Mesenchymal stem cell (in vitro differentiated cells and primary cell): ENCODE results near the gene ARHGAP12.

Experiments used
- DNase-seq: peaks from one replicate; pipeline ENCODE4 v3.0.0-alpha.2; 2013
- H2AFZ ChIP-seq: one replicate; pipeline ENCODE4 v1.6.1; 2013; ENCODE audit warnings: low read depth, mild to moderate bottlenecking, control low read depth, inconsistent platforms, low read length, moderate library complexity
- H2AK5ac ChIP-seq: 2 replicates; pipeline ENCODE4 v1.6.1; 2013; ENCODE audit warnings: low read length, moderate library complexity, mild to moderate bottlenecking, inconsistent platforms; ENCODE audit not compliant: severe bottlenecking
- H2BK120ac ChIP-seq: one replicate; pipeline ENCODE4 v1.6.1; 2013; ENCODE audit warnings: low read depth, mild to moderate bottlenecking, inconsistent platforms, low read length, moderate library complexity
- H2BK12ac ChIP-seq, 2 experiments: one replicate each; pipeline ENCODE4 v1.6.1; 2013; ENCODE audit warnings: inconsistent platforms in 2 of 2, low read length in 2 of 2, mild to moderate bottlenecking in 2 of 2, moderate library complexity in 2 of 2, control low read depth in 1 of 2
- H2BK15ac ChIP-seq: one replicate; pipeline ENCODE4 v1.6.1; 2013; ENCODE audit warnings: mild to moderate bottlenecking, low read depth, inconsistent platforms; ENCODE audit not compliant: poor library complexity, severe bottlenecking
- H2BK5ac ChIP-seq: 2 replicates; pipeline ENCODE4 v1.6.1; 2013; ENCODE audit warnings: low read depth, mild to moderate bottlenecking, low read length, control low read depth, inconsistent platforms; ENCODE audit not compliant: poor library complexity, severe bottlenecking
- H3K14ac ChIP-seq, 2 experiments: one replicate each; pipeline ENCODE4 v1.6.1; 2013; ENCODE audit warnings: inconsistent platforms in 2 of 2, low read length in 2 of 2, control low read depth in 1 of 2, mild to moderate bottlenecking in 1 of 2, moderate library complexity in 1 of 2
- H3K18ac ChIP-seq, 2 experiments: one replicate each; pipeline ENCODE4 v1.6.1; 2013; ENCODE audit warnings: inconsistent platforms in 2 of 2, low read length in 2 of 2, control low read depth in 1 of 2, low read depth in 1 of 2, mild to moderate bottlenecking in 1 of 2
- H3K23ac ChIP-seq, 2 experiments: one replicate each; pipeline ENCODE4 v1.6.1; 2013; ENCODE audit warnings: inconsistent platforms in 2 of 2, low read length in 2 of 2, mild to moderate bottlenecking in 2 of 2, moderate library complexity in 2 of 2, control low read depth in 1 of 2
- H3K27ac ChIP-seq: 2 replicates; pipeline ENCODE4 v1.5.1; 2013; ENCODE audit warnings: mild to moderate bottlenecking, moderate library complexity, low read length, control low read depth, inconsistent platforms; ENCODE audit not compliant: poor library complexity, severe bottlenecking
- H3K27me3 ChIP-seq, 2 experiments: 2 replicates each; pipeline versions ENCODE4 v1.6.1 to v1.7.0; 2013; ENCODE audit warnings: low read length in 2 of 2, mild to moderate bottlenecking in 2 of 2, moderate library complexity in 2 of 2, control low read depth in 1 of 2, inconsistent platforms in 1 of 2; ENCODE audit not compliant: control insufficient read depth in 1 of 2, insufficient read depth in 1 of 2
- H3K36me3 ChIP-seq, 2 experiments: 2 replicates each; pipeline versions ENCODE4 v1.6.1 to v1.7.0; 2013; ENCODE audit warnings: low read length in 2 of 2, control low read depth in 1 of 2, inconsistent platforms in 1 of 2, low read depth in 1 of 2, mild to moderate bottlenecking in 1 of 2; ENCODE audit not compliant: insufficient read depth in 2 of 2, control insufficient read depth in 1 of 2
- H3K4ac ChIP-seq, 2 experiments: one replicate each; pipeline ENCODE4 v1.6.1; 2013; ENCODE audit warnings: inconsistent platforms in 2 of 2, low read length in 2 of 2, mild to moderate bottlenecking in 2 of 2, moderate library complexity in 2 of 2, control low read depth in 1 of 2, low read depth in 1 of 2
- H3K4me1 ChIP-seq: 2 replicates; pipeline ENCODE4 v1.6.1; 2013; ENCODE audit warnings: low read depth, low read length, control low read depth; ENCODE audit not compliant: control insufficient read depth, insufficient read depth
- H3K4me2 ChIP-seq: 2 replicates; pipeline ENCODE4 v1.6.1; 2013; ENCODE audit warnings: low read length, mild to moderate bottlenecking, inconsistent platforms; ENCODE audit not compliant: poor library complexity, severe bottlenecking
- H3K4me3 ChIP-seq, 2 experiments: 2 replicates each; pipeline versions ENCODE4 v1.5.1 to v1.7.0; 2013; ENCODE audit warnings: low read length in 2 of 2, mild to moderate bottlenecking in 2 of 2, control low read depth in 1 of 2, low read depth in 1 of 2; ENCODE audit not compliant: insufficient read depth in 1 of 2
- H3K79me1 ChIP-seq: replicated peaks from 2 replicates; pipeline ENCODE4 v1.6.1; 2013; ENCODE audit warnings: mild to moderate bottlenecking, control low read depth, low read length, inconsistent platforms; ENCODE audit not compliant: poor library complexity, severe bottlenecking
- H3K9ac ChIP-seq: 2 replicates; pipeline ENCODE4 v1.7.0; 2013; ENCODE audit warnings: mild to moderate bottlenecking, low read length, moderate library complexity
- H3K9me3 ChIP-seq: 2 replicates; pipeline ENCODE4 v1.7.0; 2013; ENCODE audit warnings: mild to moderate bottlenecking, low read length; ENCODE audit not compliant: control insufficient read depth
- H4K8ac ChIP-seq: one replicate; pipeline ENCODE4 v1.6.1; 2013; ENCODE audit warnings: inconsistent platforms, mild to moderate bottlenecking, low read length, moderate library complexity
- H4K91ac ChIP-seq: one replicate; pipeline ENCODE4 v1.6.1; 2013; ENCODE audit warnings: mild to moderate bottlenecking, low read length, inconsistent platforms
- WGBS: methylation state at CpG from one replicate; pipeline ENCODE4 v1.1.7; 2013; ENCODE audit warnings: mixed read lengths; 5-methylcytosine and 5-hydroxymethylcytosine counted together

Gene ARHGAP12

GRCh38 chr10:31888442-31888841 is 40.2 kb downstream of the ARHGAP12 start:
- Histone ChIP-seq H3K79me1 (peaks cover 15% of the 10 kb centered on the region), H3K36me3 (peaks cover 0 to 9% of the 10 kb centered on the region in 2 experiments), H2BK5ac (no peak overlapping the region), H3K4ac (no peak overlapping the region), H3K4me2 (no peak overlapping the region), H3K9ac (no peak overlapping the region), H2BK15ac (no peak overlapping the region), H4K91ac (no peak overlapping the region), H3K4me3 (no peak overlapping the region), H3K27ac (no peak overlapping the region), H3K23ac (no peak overlapping the region), H2BK12ac (no peak overlapping the region), H4K8ac (no peak overlapping the region), H2AFZ (no peak overlapping the region), H2BK120ac (no peak overlapping the region), H2AK5ac (no peak overlapping the region), H3K4me1 (peaks cover 5% of the 10 kb centered on the region), H3K27me3 (no peaks in the 10 kb centered on the region), H3K9me3 (no peaks in the 10 kb centered on the region), H3K18ac (no peak overlapping the region), H3K14ac (no peak overlapping the region)
- no peak for DNase-seq
- WGBS = no CpG with 5 or more reads among the region's 1 CpG

GRCh38 chr10:31887850-31888249 is 40.8 kb downstream of the ARHGAP12 start:
- H3K4me1 ChIP-seq = peaks cover 5% of the 10 kb centered on the region
- no peak overlapping the region for H3K4ac ChIP-seq
- no peak overlapping the region for H2AK5ac ChIP-seq
- peaks cover 0 to 9% of the 10 kb centered on the region in 2 experiments for H3K36me3 ChIP-seq
- no peak overlapping the region for H3K23ac ChIP-seq
- no peak overlapping the region for H3K18ac ChIP-seq
- no peak for DNase-seq
- no peak overlapping the region for H2BK120ac ChIP-seq
- no peak overlapping the region for H3K4me3 ChIP-seq
- peaks cover 15% of the 10 kb centered on the region for H3K79me1 ChIP-seq
- no peaks in the 10 kb centered on the region for H3K9me3 ChIP-seq
- H3K9ac ChIP-seq = no peak overlapping the region
- no peak overlapping the region for H4K91ac ChIP-seq
- 95% methylated on average over 5 of the region's 7 CpGs for WGBS
- no peaks in the 10 kb centered on the region for H3K27me3 ChIP-seq
- H4K8ac ChIP-seq = no peak overlapping the region
- no peak overlapping the region for H2BK15ac ChIP-seq
- no peak overlapping the region for H3K27ac ChIP-seq
- no peak overlapping the region for H2AFZ ChIP-seq
- H2BK12ac ChIP-seq = no peak overlapping the region
- no peak overlapping the region for H3K14ac ChIP-seq
- H3K4me2 ChIP-seq = no peak overlapping the region
- H2BK5ac ChIP-seq = no peak overlapping the region

GRCh38 chr10:31886885-31887284 is 41.7 kb downstream of the ARHGAP12 start:
- no peak overlapping the region for H3K4me3 ChIP-seq
- DNase-seq = peak; percentile 55
- H2BK12ac ChIP-seq = no peak overlapping the region
- no peak overlapping the region for H3K18ac ChIP-seq
- H3K27me3 ChIP-seq = no peaks in the 10 kb centered on the region
- no peak overlapping the region for H3K9ac ChIP-seq
- peaks cover 17% of the 10 kb centered on the region for H3K79me1 ChIP-seq
- peaks cover 0 to 9% of the 10 kb centered on the region in 2 experiments for H3K36me3 ChIP-seq
- no peak overlapping the region for H2AK5ac ChIP-seq
- H4K91ac ChIP-seq = no peak overlapping the region
- H4K8ac ChIP-seq = no peak overlapping the region
- peaks cover 5% of the 10 kb centered on the region for H3K4me1 ChIP-seq
- no peak overlapping the region for H3K4ac ChIP-seq
- no peak overlapping the region for H3K4me2 ChIP-seq
- no peak overlapping the region for H2BK15ac ChIP-seq
- WGBS = 65% methylated on average over 1 of the region's 1 CpG
- no peak overlapping the region for H2AFZ ChIP-seq
- no peak overlapping the region for H2BK5ac ChIP-seq
- H3K23ac ChIP-seq = no peak overlapping the region
- no peak overlapping the region for H3K27ac ChIP-seq
- H3K9me3 ChIP-seq = no peaks in the 10 kb centered on the region
- no peak overlapping the region for H2BK120ac ChIP-seq
- H3K14ac ChIP-seq = no peak overlapping the region

- H3K79me1 ChIP-seq = peaks cover 17% of the 10 kb centered on the region
- H3K23ac ChIP-seq = no peak overlapping the region
- H3K9ac ChIP-seq = no peak overlapping the region
- peaks cover 0 to 9% of the 10 kb centered on the region in 2 experiments for H3K36me3 ChIP-seq
- H3K4me2 ChIP-seq = no peak overlapping the region
- DNase-seq = no peak
- no peak overlapping the region for H4K8ac ChIP-seq
- no peak overlapping the region for H2AFZ ChIP-seq
- H3K27ac ChIP-seq = no peak overlapping the region
- H4K91ac ChIP-seq = no peak overlapping the region
- H3K14ac ChIP-seq = no peak overlapping the region
- no peaks in the 10 kb centered on the region for H3K9me3 ChIP-seq
- peaks cover 5% of the 10 kb centered on the region for H3K4me1 ChIP-seq
- H2BK120ac ChIP-seq = no peak overlapping the region
- H2AK5ac ChIP-seq = no peak overlapping the region
- H3K27me3 ChIP-seq = no peaks in the 10 kb centered on the region
- H3K4me3 ChIP-seq = no peak overlapping the region
- no peak overlapping the region for H3K18ac ChIP-seq
- H2BK15ac ChIP-seq = no peak overlapping the region
- no peak overlapping the region for H3K4ac ChIP-seq
- H2BK12ac ChIP-seq = no peak overlapping the region
- no peak overlapping the region for H2BK5ac ChIP-seq
These were observed 42.7 kb downstream of the ARHGAP12 start for GRCh38 chr10:31885971-31886370.
